NCI-H1436 (cell line): Measurements from ENCODE around the gene IQCE.
"Not testable (repeated sequence)": the region's sequence is repeated elsewhere in the genome, so short reads cannot be mapped to it uniquely, and the experiment has no call there.

Source experiments
- DNase-seq: peaks from one replicate; lab custom pipeline; 2025; lab: John Stamatoyannopoulos, UW

Gene IQCE

GRCh38 chr7:2601907-2602306, 43.1 kb downstream of the IQCE start:
- DNase-seq: no peak

GRCh38 chr7:2602406-2603043, 43.7 kb downstream of the IQCE start:
- DNase-seq: no peak

GRCh38 chr7:2603044-2603965, 44.5 kb downstream of the IQCE start:
- no peak for DNase-seq

GRCh38 chr7:2604608-2605174, 45.9 kb downstream of the IQCE start:
- no peak for DNase-seq

- no peak for DNase-seq
These were observed 47.1 kb downstream of the IQCE start for GRCh38 chr7:2605608-2606538.

GRCh38 chr7:2606539-2606936, 47.8 kb downstream of the IQCE start:
- DNase-seq: no peak

- no peak for DNase-seq
These were observed 48.5 kb downstream of the IQCE start for GRCh38 chr7:2607122-2607922.

GRCh38 chr7:2607923-2608904, 49.4 kb downstream of the IQCE start:
- no peak for DNase-seq

GRCh38 chr7:2608921-2609411, 50.2 kb downstream of the IQCE start:
- DNase-seq: no peak

GRCh38 chr7:2609646-2610045, 50.9 kb downstream of the IQCE start:
- DNase-seq: not testable (repeated sequence)

GRCh38 chr7:2610466-2610865, 51.7 kb downstream of the IQCE start:
- DNase-seq: no peak

GRCh38 chr7:2610898-2611297, 52.1 kb downstream of the IQCE start:
- DNase-seq: no peak

GRCh38 chr7:2611401-2611800, 52.6 kb downstream of the IQCE start:
- DNase-seq: no peak

- no peak for DNase-seq
These were observed 53.1 kb downstream of the IQCE start for GRCh38 chr7:2611922-2612321.

- peak; percentile 51 for DNase-seq
These were observed 53.8 kb downstream of the IQCE start for GRCh38 chr7:2612445-2613097.

GRCh38 chr7:2613098-2613930, 54.5 kb downstream of the IQCE start:
- DNase-seq: peak; percentile 61

GRCh38 chr7:2613931-2614600, 55.3 kb downstream of the IQCE start:
- DNase-seq: no peak
